ENCODE data around the gene ADA. TPM values are rescaled to one million over a fixed set of nuclear protein-coding genes. Genes with fewer than 3 reads are reported as not detected.

ADA gene
- polyA plus RNA-seq, 1 donor (not counting 4 experiments of a cell fraction or from before 2014, with no cell fraction given) = 21.4 TPM

DNA sequence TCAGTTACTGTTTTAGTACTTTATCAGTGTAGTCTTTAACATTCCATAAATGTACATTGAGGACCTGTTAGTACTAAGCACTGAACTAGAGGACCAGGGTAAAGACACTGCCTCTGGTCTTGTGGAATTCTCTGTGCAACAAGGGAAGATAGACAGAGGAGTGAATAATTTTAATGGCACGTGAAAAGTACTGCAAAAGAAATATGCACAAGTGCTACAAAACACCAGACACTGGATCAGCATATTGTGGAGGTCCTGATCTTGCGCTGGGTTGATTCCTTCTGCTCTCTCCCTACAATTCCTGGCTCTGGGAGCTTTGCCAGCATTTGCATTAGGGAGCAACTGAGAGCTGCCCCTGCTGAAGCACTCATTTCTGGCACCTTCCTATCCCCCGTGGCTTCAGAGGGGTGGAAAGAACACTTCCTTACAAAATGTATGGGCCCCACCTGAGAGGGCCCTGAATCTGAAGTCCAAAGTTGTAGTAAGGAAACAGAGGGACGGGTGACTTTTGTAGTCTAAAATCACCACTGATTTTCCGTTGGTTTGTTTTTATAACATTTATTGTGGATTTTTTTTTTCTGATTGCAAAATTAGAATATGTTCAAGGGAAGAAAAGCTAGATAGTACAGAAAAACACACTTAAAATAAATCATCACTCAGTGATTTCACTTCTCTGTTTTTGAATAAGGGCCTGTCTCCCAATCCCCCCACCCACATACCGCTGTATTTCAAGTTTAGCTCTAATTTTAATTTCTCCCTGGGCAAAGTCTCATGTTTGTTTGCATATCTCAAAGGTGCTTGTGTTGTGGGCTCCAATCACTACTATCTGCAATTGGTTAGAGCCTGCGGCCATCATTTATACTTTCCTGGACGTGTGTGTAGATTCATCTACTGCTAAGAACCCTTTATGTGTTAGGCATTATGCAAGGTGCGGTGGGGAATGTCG lies 64.2 kb downstream of the ADA start:
- Histone ChIP-seq H3K4me3 (ENCODE audit: control insufficient read depth in 2 of 3, extremely low read depth in 1 of 3, insufficient read depth in 2 of 3, low read depth in 1 of 3, low read length in 3 of 3) (no peak overlapping the region), H3K36me3 (ENCODE audit: control insufficient read depth in 2 of 2, extremely low read depth in 1 of 2, insufficient read depth in 2 of 2, low read length in 2 of 2) (no peaks in the 10 kb centered on the region), H2AFZ (ENCODE audit: control insufficient read depth, low read length) (no peak overlapping the region), H3K4me1 (ENCODE audit: control insufficient read depth, extremely low read depth, insufficient read depth, low read length) (no peaks in the 10 kb centered on the region), H3K27ac (ENCODE audit: control insufficient read depth, insufficient read depth, low read length) (no peak overlapping the region), H4K20me1 (ENCODE audit: control insufficient read depth, extremely low read depth, insufficient read depth, low read length) (no peaks in the 10 kb centered on the region), H3K9me3 (ENCODE audit: control insufficient read depth, low read depth, low read length) (no peaks in the 10 kb centered on the region), H3K27me3 (ENCODE audit: control insufficient read depth, extremely low read depth, insufficient read depth, low read length) (no peaks in the 10 kb centered on the region), H3K9me1 (ENCODE audit: control insufficient read depth, extremely low read depth, insufficient read depth, low read length) (no peaks in the 10 kb centered on the region), H3K4me2 (ENCODE audit: control insufficient read depth, extremely low read depth, insufficient read depth, low read depth, low read length) (no peak overlapping the region), H3K9ac (ENCODE audit: control insufficient read depth, extremely low read depth, insufficient read depth, low read length) (no peak overlapping the region), H3K79me2 (ENCODE audit: control insufficient read depth, insufficient read depth, low read length) (no peaks in the 10 kb centered on the region)
- DNase-seq (ENCODE audit: low read depth, low spot score) = no peak
- FAIRE-seq = no peak
- TF ChIP-seq, protein P1, sequence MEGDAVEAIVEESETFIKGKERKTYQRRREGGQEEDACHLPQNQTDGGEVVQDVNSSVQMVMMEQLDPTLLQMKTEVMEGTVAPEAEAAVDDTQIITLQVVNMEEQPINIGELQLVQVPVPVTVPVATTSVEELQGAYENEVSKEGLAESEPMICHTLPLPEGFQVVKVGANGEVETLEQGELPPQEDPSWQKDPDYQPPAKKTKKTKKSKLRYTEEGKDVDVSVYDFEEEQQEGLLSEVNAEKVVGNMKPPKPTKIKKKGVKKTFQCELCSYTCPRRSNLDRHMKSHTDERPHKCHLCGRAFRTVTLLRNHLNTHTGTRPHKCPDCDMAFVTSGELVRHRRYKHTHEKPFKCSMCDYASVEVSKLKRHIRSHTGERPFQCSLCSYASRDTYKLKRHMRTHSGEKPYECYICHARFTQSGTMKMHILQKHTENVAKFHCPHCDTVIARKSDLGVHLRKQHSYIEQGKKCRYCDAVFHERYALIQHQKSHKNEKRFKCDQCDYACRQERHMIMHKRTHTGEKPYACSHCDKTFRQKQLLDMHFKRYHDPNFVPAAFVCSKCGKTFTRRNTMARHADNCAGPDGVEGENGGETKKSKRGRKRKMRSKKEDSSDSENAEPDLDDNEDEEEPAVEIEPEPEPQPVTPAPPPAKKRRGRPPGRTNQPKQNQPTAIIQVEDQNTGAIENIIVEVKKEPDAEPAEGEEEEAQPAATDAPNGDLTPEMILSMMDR (optimal IDR thresholded peaks at IDR 0.05 in 1 of 3, IDR thresholded peaks at IDR 0.05 in 1 of 3, conservative IDR thresholded peaks at IDR 0.05 in 1 of 3; ENCODE audit: extremely low read depth in 1 of 3, insufficient read depth in 2 of 3, low read length in 3 of 3) = no peak
- TF ChIP-seq EZH2 (IDR thresholded peaks at IDR 0.05; ENCODE audit: low read length) = no peak
- dilution Hi-C loops (cut with MboI; ENCODE audit: extremely low pct_ligation_motif_present, low sequenced_read_pairs) = no loop called here

- Histone ChIP-seq H3K4me2 (ENCODE audit: control insufficient read depth, extremely low read depth, insufficient read depth, low read depth, low read length) (no peak overlapping the region), H3K4me3 (ENCODE audit: control insufficient read depth in 2 of 3, extremely low read depth in 1 of 3, insufficient read depth in 2 of 3, low read depth in 1 of 3, low read length in 3 of 3) (no peak overlapping the region), H3K9ac (ENCODE audit: control insufficient read depth, extremely low read depth, insufficient read depth, low read length) (no peak overlapping the region), H3K79me2 (ENCODE audit: control insufficient read depth, insufficient read depth, low read length) (no peaks in the 10 kb centered on the region), H4K20me1 (ENCODE audit: control insufficient read depth, extremely low read depth, insufficient read depth, low read length) (no peaks in the 10 kb centered on the region), H3K27me3 (ENCODE audit: control insufficient read depth, extremely low read depth, insufficient read depth, low read length) (no peaks in the 10 kb centered on the region), H3K4me1 (ENCODE audit: control insufficient read depth, extremely low read depth, insufficient read depth, low read length) (no peaks in the 10 kb centered on the region), H3K9me3 (ENCODE audit: control insufficient read depth, low read depth, low read length) (no peaks in the 10 kb centered on the region), H3K27ac (ENCODE audit: control insufficient read depth, insufficient read depth, low read length) (no peak overlapping the region), H2AFZ (ENCODE audit: control insufficient read depth, low read length) (no peak overlapping the region), H3K9me1 (ENCODE audit: control insufficient read depth, extremely low read depth, insufficient read depth, low read length) (no peaks in the 10 kb centered on the region), H3K36me3 (ENCODE audit: control insufficient read depth in 2 of 2, extremely low read depth in 1 of 2, insufficient read depth in 2 of 2, low read length in 2 of 2) (no peaks in the 10 kb centered on the region)
- DNase-seq (ENCODE audit: low read depth, low spot score) = no peak
- dilution Hi-C loops (cut with MboI; ENCODE audit: extremely low pct_ligation_motif_present, low sequenced_read_pairs) = no loop called here
- no peak for FAIRE-seq
- no peak for TF ChIP-seq EZH2 (IDR thresholded peaks at IDR 0.05; ENCODE audit: low read length)
- TF ChIP-seq, protein P1 (optimal IDR thresholded peaks at IDR 0.05 in 1 of 3, IDR thresholded peaks at IDR 0.05 in 1 of 3, conservative IDR thresholded peaks at IDR 0.05 in 1 of 3; ENCODE audit: extremely low read depth in 1 of 3, insufficient read depth in 2 of 3, low read length in 3 of 3) = no peak
Measured at GRCh38 chr20:44586289-44586911, 65.1 kb downstream of the ADA start.

Data from keratinocyte (primary cell).